NCI-H774 (cell line): ENCODE measurements around the gene CERS6.

Experiments
- DNase-seq: peaks from one replicate; lab custom pipeline; 2025; lab: John Stamatoyannopoulos, UW

CERS6 gene

DNA sequence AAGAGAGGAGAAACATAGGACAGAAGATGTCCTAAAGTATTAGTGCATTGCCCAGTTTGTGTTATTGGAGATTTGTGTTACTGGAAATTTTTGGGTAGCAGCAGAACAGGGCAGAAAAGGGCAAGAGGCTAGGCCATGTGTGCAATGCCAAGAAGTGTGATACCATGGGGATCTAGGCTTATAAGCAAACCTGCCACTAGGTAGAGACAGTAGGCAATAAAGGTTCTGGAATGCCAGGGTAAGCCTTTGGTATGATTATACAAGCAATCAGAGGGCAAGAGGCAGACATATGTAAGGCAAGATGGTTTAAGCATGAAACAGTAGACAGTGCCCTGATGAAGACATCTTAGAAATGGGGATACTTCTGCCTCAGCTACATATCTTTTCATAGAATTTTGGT lies 12.3 kb upstream of the CERS6 start:
- DNase-seq: no peak

DNA sequence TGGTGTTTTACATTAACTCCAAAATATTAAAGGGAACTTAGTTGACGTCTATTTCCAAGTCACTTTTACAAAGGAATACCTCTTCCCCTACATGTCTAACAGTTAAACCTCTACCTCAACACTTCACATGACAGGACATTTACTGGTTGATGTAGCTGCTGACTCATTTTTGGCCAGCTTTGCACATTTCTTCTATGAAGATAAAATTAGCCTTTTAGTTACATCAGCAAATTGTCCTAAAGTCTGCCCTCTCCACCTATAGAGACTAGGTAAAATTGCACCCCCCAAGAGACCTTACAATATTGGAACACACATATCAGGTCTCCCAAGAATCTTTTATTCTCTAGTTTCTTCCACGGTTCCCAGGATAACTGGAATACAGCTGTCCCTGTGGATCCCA lies 10.1 kb upstream of the CERS6 start:
- no peak for DNase-seq

DNA sequence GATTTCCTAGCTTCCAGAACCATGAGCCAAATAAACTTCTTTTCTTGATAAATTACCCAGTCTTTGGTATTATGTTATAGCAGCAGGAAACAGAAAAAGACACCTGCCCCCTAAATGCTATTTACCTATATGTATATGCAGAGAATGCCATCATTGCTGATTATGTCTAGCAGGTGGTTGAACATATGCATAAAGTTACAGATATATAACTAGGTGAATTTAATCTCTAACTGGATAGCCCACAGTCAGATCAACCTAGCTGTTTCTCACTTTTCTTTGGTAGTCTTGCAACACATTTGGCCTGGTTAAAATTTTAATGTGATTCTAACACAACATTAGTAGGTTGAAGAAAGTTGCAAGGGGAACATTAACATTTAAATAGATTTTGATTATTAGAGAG lies 7.1 kb upstream of the CERS6 start:
- no peak for DNase-seq

GRCh38 chr2:168449419-168449818 lies 6.7 kb upstream of the CERS6 start:
- no peak for DNase-seq

- no peak for DNase-seq
These were observed 5.9 kb upstream of the CERS6 start for GRCh38 chr2:168450171-168450570.

- DNase-seq: no peak
These were observed 5.3 kb upstream of the CERS6 start for GRCh38 chr2:168450732-168451131.

- DNase-seq: no peak
These were observed 3.3 kb upstream of the CERS6 start for GRCh38 chr2:168452781-168453180.

DNA sequence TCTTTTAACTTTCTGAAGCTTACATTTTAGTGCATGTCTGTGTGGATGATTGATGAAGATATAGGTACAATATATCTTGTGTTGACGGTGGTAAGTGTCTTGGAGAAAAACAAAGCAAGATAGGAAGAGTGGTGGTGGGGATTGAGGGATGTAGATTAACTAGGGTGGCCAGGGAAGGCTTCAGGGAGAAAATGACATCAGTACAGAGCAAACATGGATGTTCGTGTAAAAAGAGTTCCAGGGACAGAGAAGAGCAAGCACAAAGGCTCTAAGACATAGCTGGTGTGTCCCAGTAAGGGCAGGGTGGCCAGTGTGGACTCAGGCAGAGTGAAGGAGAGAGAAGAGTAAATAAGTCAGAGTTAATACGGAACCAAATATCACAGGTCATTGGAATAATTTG lies 2.7 kb upstream of the CERS6 start:
- no peak for DNase-seq

GRCh38 chr2:168454737-168455644 lies 1.1 kb upstream of the CERS6 start:
- no peak for DNase-seq

- no peak for DNase-seq
These were observed 583 bp downstream of the CERS6 start for GRCh38 chr2:168456521-168457189.

- no peak for DNase-seq
These were observed 1.3 kb downstream of the CERS6 start for GRCh38 chr2:168457190-168457895.

- DNase-seq: no peak
These were observed 2.1 kb downstream of the CERS6 start for GRCh38 chr2:168458139-168458538.

DNA sequence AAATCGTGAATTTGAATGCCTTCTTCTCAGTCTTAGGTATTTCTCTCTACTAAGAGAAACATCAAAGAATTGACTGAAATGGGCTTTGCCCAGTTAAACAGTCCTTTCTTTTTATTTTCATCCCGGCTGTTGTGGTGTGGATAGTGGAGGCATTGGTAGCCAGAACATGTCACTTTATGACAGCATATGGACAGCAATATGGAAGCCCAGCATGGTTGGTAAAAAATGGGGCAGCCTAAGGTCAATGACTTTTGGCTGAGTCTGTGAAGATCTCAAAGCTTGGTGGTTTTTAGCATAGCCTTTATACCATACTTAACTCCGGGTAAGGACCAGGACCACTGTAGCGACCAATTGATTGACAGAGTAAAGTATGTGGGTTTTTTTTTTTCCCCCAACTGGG lies 3.2 kb downstream of the CERS6 start:
- DNase-seq: no peak

DNA sequence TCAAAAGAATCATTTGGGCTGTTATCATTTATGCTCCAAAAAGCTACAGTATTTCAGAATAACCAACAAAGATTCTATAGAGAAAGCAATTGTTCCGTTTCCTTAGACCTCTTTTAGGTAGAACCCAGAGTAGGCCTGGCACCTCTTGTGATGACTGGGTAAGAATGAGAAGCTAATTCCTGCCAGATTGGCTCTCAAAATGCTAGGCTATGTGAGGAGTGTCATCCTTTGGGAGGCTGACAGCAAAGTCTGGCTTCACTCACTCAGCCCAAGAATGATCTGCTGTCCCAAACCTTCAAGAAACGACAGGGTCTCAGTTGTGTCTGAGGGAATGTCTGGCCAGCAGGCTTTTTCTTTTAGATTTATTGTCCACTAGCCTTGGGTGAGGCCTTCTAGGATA lies 4.5 kb downstream of the CERS6 start:
- DNase-seq: no peak

DNA sequence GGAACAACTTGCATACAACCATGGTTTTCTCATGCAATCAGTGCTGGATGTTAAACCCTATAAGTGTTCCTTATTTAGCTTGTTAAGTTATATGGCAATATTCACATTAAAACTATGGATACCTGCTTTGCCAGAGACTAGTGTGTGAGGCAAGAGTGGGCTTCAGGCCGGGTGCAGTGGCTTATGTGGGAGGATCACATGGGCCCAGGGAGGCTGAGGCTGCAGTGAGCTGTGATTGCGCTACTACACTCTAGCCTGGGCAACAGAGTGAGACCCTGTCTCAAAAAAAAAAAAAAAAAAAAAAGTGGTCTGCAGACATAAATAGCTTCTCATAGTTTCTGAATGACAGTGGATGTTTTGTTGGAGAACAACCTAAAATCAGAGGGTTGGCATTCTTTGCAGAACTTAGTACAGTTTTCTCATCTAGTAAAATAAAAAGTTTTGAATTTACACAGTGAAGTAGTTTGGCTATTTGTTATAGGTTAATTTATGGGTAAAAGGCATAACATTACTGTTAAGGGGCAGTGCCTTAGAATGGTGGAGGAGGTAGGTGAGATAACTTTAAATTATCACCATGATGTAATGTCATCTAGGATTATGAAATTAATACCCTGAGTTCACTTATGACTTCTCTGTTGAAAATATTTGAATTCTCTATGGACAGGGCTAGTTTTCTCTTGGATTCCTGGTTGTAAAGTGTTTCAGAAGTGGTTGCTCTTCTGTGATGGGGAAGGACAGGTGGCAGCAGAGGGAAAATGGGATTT lies 5.3 kb downstream of the CERS6 start:
- no peak for DNase-seq

DNA sequence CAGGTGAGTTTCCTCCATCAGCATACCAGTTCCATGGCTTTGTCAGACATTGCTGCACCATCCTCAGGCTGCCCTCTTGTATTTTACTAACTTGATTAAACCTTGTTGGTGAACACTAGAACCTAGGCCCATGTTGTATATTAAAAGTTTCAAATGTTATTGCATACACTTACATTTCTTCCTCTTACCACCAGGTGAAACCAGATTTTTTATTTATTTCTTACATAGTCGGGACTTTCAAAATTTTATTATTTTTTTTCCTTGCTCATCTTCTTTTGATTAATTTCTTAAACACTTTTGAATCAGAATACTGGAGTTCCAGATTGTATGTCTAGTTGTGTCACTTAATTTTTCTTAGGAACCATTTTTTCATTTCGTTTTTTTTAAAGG lies 5.9 kb downstream of the CERS6 start:
- no peak for DNase-seq

DNA sequence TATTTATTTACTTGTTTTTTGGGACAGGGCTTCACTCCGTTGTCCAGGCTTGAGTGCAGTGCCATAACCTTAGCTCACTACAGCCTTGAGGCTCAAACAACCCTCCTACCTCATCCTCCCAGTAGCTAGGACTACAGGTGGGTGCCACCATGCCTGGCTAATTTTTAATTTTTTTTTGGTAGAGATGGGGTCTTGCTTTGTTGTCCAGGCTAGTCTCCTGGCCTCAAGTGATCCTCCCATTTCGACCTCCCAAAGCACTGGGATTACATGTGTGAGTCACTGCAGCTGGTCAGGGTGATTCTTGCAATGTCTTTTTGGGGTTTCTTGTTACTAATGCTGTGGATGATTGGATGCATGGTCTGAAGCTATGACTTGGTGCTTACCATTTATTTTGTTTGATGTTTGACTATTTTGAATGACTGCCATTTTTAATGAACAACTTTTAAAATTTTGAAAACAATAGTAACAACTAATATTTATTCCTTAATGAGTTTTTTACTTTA lies 6.5 kb downstream of the CERS6 start:
- DNase-seq: no peak

- no peak for DNase-seq
These were observed 9.5 kb downstream of the CERS6 start for GRCh38 chr2:168465594-168465993.

GRCh38 chr2:168466190-168466737 lies 10.2 kb downstream of the CERS6 start:
- no peak for DNase-seq

GRCh38 chr2:168466834-168467565 lies 10.9 kb downstream of the CERS6 start:
- DNase-seq: no peak

DNA sequence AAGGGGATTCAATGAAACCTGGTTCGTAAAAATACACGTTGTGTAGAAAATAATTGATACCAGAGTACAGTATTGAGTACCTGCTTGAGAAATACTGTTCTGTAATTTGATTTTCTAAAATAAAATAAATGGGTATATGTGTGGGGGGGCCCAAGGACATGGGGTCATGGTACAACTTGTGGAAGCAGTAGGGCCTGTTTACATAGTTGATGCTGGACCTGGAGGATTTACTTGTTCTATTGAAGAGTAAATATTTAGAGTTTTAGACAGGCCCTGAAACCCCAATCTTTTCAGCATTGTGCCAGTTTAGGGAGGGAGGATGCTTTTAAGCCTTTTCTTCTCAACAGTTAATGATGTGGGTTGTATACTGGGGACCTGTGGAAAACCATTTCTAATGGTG lies 11.7 kb downstream of the CERS6 start:
- DNase-seq: no peak
